Ectodermal cell (in vitro differentiated cells): ENCODE measurements around the gene WDR76.
"Not testable (repeated sequence)": the region's sequence is repeated elsewhere in the genome, so short reads cannot be mapped to it uniquely, and the experiment has no call there.

Experiments used
- H3K27ac ChIP-seq: 2 replicates; pipeline ENCODE4 v1.7.0; 2013; ENCODE audit warnings: mild to moderate bottlenecking, low read depth, low read length; ENCODE audit not compliant: insufficient read depth, poor library complexity, severe bottlenecking
- H3K27me3 ChIP-seq: 2 replicates; pipeline ENCODE4 v1.7.0; 2013; ENCODE audit warnings: mild to moderate bottlenecking, low read length; ENCODE audit not compliant: insufficient read depth, control insufficient read depth, poor library complexity, severe bottlenecking
- H3K36me3 ChIP-seq: one replicate; pipeline ENCODE4 v1.7.0; 2013; ENCODE audit warnings: low read length; ENCODE audit not compliant: control insufficient read depth, insufficient read depth
- H3K4me1 ChIP-seq: one replicate; pipeline ENCODE4 v1.7.0; 2013; ENCODE audit warnings: low read length; ENCODE audit not compliant: control insufficient read depth, insufficient read depth
- H3K4me3 ChIP-seq: 2 replicates; pipeline ENCODE4 v1.7.0; 2013; ENCODE audit warnings: low read depth, low read length, control low read depth; ENCODE audit not compliant: insufficient read depth
- H3K9me3 ChIP-seq: 2 replicates; pipeline ENCODE4 v1.7.0; 2013; ENCODE audit warnings: mild to moderate bottlenecking, low read length, moderate library complexity; ENCODE audit not compliant: control insufficient read depth
- WGBS, 2 experiments: methylation state at CpG; one replicate each; pipeline ENCODE4 v1.1.7; 2013; ENCODE audit warnings: missing lambda C conversion rate in 2 of 2; 5-methylcytosine and 5-hydroxymethylcytosine counted together

Gene WDR76

GRCh38 chr15:43824302-43825246 is 2.2 kb upstream of the WDR76 start, which contains the start of gene MFAP1:
TSS of gene MFAP1 (minus strand) at chr15:43824690. CDS start at chr15:43824569, 121 bp downstream.
- Histone ChIP-seq H3K27ac (peak within 1 kb of the TSS; percentile 5), H3K4me3 (peak within 1 kb of the TSS; percentile 49), H3K9me3 (no peaks in the 10 kb centered on the region), H3K4me1 (peaks cover 6% of the 10 kb centered on the region), H3K36me3 (no peaks in the 10 kb centered on the region), H3K27me3 (no peaks in the 10 kb centered on the region)
- WGBS, 2 experiments = 12% methylated on average over 46 of the region's 46 CpGs

GRCh38 chr15:43825305-43825704 is 1.5 kb upstream of the WDR76 start:
- H3K9me3 ChIP-seq, H3K4me1 ChIP-seq, H3K4me3 ChIP-seq, H3K27me3 ChIP-seq, H3K36me3 ChIP-seq, H3K27ac ChIP-seq: not testable (repeated sequence)
- 91 to 94% methylated on average over 11 of the region's 11 CpGs for WGBS, 2 experiments

- H3K27me3 ChIP-seq = no peaks in the 10 kb centered on the region
- 94 to 96% methylated on average over 11 of the region's 11 CpGs for WGBS, 2 experiments
- H3K4me3 ChIP-seq = peak overlapping the region; percentile 53
- H3K9me3 ChIP-seq = no peaks in the 10 kb centered on the region
- peaks cover 6% of the 10 kb centered on the region for H3K4me1 ChIP-seq
- H3K36me3 ChIP-seq = no peaks in the 10 kb centered on the region
- no peak overlapping the region for H3K27ac ChIP-seq
These were observed 734 bp upstream of the WDR76 start for GRCh38 chr15:43826029-43826507.

- Histone ChIP-seq H3K4me1 (peaks cover 6% of the 10 kb centered on the region), H3K4me3 (peak overlapping the region; percentile 53), H3K9me3 (no peaks in the 10 kb centered on the region), H3K27me3 (no peaks in the 10 kb centered on the region), H3K27ac (no peak overlapping the region), H3K36me3 (peaks cover 4% of the 10 kb centered on the region)
- WGBS, 2 experiments = 87 to 96% methylated on average over 4 to 5 of the region's 6 CpGs
These were observed 1.4 kb downstream of the WDR76 start for GRCh38 chr15:43828061-43828657.

GRCh38 chr15:43829951-43830540 is 3.2 kb downstream of the WDR76 start:
- not testable (repeated sequence) for H3K9me3 ChIP-seq, H3K27ac ChIP-seq, H3K4me3 ChIP-seq, H3K4me1 ChIP-seq, H3K27me3 ChIP-seq, H3K36me3 ChIP-seq
- WGBS, 2 experiments = 95 to 97% methylated on average over 9 of the region's 9 CpGs

- H3K4me3 ChIP-seq, H3K27me3 ChIP-seq, H3K36me3 ChIP-seq, H3K9me3 ChIP-seq, H3K4me1 ChIP-seq, H3K27ac ChIP-seq: not testable (repeated sequence)
- 91 to 94% methylated on average over 9 of the region's 9 CpGs for WGBS, 2 experiments
These were observed 4.0 kb downstream of the WDR76 start for GRCh38 chr15:43830691-43831275.

GRCh38 chr15:43831519-43832052 is 4.8 kb downstream of the WDR76 start:
- 92% methylated on average over 14 of the region's 14 CpGs for WGBS, 2 experiments
- H3K36me3 ChIP-seq, H3K9me3 ChIP-seq: not testable (repeated sequence)

GRCh38 chr15:43832485-43832884 is 5.7 kb downstream of the WDR76 start:
- H3K27ac ChIP-seq, H3K9me3 ChIP-seq, H3K4me1 ChIP-seq, H3K36me3 ChIP-seq, H3K27me3 ChIP-seq, H3K4me3 ChIP-seq: not testable (repeated sequence)
- WGBS, 2 experiments = 94 to 95% methylated on average over 6 of the region's 6 CpGs

More at GRCh38 chr15:43831519-43832052, 4.8 kb downstream of the WDR76 start:
- not testable (repeated sequence) for H3K4me1 ChIP-seq, H3K27me3 ChIP-seq, H3K27ac ChIP-seq, H3K4me3 ChIP-seq

- Histone ChIP-seq H3K27ac (no peak overlapping the region), H3K4me3 (no peak overlapping the region), H3K9me3 (no peaks in the 10 kb centered on the region), H3K27me3 (no peaks in the 10 kb centered on the region), H3K4me1 (no peaks in the 10 kb centered on the region), H3K36me3 (peaks cover 11% of the 10 kb centered on the region)
These were observed 18.6 kb downstream of the WDR76 start for GRCh38 chr15:43845421-43845820.

- H3K9me3 ChIP-seq = no peaks in the 10 kb centered on the region
- H3K27me3 ChIP-seq = no peaks in the 10 kb centered on the region
- peaks cover 19% of the 10 kb centered on the region for H3K36me3 ChIP-seq
- 94 to 95% methylated on average over 2 of the region's 3 CpGs for WGBS, 2 experiments
- H3K4me1 ChIP-seq = no peaks in the 10 kb centered on the region
- H3K27ac ChIP-seq = no peak overlapping the region
- no peak overlapping the region for H3K4me3 ChIP-seq
These were observed 24.4 kb downstream of the WDR76 start for GRCh38 chr15:43851251-43851650.
